ENCODE results near the gene DNASE2. TPM values are rescaled to one million over a fixed set of nuclear protein-coding genes. Genes with fewer than 3 reads are reported as not detected.

The DNASE2 gene
- total RNA-seq, 1 donor from 2014 or later = 23.6 TPM

DNA sequence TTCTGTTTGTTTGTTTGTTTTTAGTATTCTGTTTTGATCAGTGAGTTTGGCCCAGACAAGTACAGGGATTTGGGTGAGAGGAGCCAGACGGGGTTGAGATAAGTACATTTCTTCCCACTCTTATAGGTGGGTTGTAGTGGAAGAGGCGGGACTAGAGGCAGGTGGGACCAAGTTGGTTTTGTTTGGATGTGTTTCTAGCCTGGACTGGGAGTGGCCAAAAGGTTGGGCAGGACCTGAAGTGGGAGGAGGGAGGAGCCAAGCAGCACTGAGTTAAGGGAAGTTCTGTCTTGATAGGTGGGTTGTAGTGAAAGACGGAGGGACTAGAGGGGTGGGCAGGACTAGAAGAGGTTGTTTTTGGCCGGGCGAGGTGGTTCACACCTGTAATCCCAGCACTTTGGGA is 9.0 kb downstream of the DNASE2 start:
- Histone ChIP-seq H3K36me3 (peaks cover 0 to 15% of the 10 kb centered on the region in 2 donors), H3K4me1 (peaks cover 7% of the 10 kb centered on the region), H3K9me3 (no peaks in the 10 kb centered on the region), H3K27me3 (no peaks in the 10 kb centered on the region), H3K4me3 (no peak overlapping the region), H3K27ac (no peak overlapping the region)
- TF ChIP-seq POLR2AphosphoS5 (IDR thresholded peaks at IDR 0.05; ENCODE audit: insufficient read depth in 1 of 2, low read depth in 1 of 2) = no peak
- TF ChIP-seq, protein P1, sequence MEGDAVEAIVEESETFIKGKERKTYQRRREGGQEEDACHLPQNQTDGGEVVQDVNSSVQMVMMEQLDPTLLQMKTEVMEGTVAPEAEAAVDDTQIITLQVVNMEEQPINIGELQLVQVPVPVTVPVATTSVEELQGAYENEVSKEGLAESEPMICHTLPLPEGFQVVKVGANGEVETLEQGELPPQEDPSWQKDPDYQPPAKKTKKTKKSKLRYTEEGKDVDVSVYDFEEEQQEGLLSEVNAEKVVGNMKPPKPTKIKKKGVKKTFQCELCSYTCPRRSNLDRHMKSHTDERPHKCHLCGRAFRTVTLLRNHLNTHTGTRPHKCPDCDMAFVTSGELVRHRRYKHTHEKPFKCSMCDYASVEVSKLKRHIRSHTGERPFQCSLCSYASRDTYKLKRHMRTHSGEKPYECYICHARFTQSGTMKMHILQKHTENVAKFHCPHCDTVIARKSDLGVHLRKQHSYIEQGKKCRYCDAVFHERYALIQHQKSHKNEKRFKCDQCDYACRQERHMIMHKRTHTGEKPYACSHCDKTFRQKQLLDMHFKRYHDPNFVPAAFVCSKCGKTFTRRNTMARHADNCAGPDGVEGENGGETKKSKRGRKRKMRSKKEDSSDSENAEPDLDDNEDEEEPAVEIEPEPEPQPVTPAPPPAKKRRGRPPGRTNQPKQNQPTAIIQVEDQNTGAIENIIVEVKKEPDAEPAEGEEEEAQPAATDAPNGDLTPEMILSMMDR (IDR thresholded peaks at IDR 0.05) = no peak
- no peak for TF ChIP-seq POLR2A (IDR thresholded peaks at IDR 0.05)
- intact Hi-C loops (cut with DNase I) = no loop called here
- DNase-seq (ENCODE audit: extremely low spot score in 2 of 2) = no peak

DNA sequence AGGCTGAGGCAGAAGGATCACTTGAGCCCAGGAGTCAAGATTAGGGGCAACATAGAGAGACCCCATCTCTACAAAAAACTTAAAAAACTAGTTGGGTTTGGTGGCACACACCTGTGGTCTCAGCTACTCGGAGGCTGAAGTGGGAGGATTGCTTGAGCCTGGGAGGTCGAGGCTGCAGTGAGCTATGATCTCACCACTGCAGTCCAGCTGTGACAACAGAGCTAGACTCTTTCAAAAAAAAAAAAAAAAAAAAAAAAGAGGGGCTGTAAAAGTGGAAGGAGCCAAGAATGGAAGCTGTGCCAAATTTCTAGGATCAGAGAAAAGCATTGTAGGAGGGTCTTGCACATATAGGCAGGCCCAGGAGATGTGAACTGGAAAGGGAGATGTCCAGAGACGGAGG is 9.6 kb downstream of the DNASE2 start:
- H3K4me1 ChIP-seq = peaks cover 11% of the 10 kb centered on the region
- peaks cover 0 to 9% of the 10 kb centered on the region in 2 donors for H3K36me3 ChIP-seq
- no peak for DNase-seq (ENCODE audit: extremely low spot score in 2 of 2)
- H3K9me3 ChIP-seq = no peaks in the 10 kb centered on the region
- H3K4me3 ChIP-seq = no peak overlapping the region
- H3K27ac ChIP-seq = no peak overlapping the region
- H3K27me3 ChIP-seq = no peaks in the 10 kb centered on the region
- TF ChIP-seq POLR2AphosphoS5 (IDR thresholded peaks at IDR 0.05; ENCODE audit: insufficient read depth in 1 of 2, low read depth in 1 of 2) (no peak), POLR2A (IDR thresholded peaks at IDR 0.05) (no peak)
- TF ChIP-seq, protein P1 (IDR thresholded peaks at IDR 0.05) = no peak
- intact Hi-C loops (cut with DNase I) = no loop called here

DNA sequence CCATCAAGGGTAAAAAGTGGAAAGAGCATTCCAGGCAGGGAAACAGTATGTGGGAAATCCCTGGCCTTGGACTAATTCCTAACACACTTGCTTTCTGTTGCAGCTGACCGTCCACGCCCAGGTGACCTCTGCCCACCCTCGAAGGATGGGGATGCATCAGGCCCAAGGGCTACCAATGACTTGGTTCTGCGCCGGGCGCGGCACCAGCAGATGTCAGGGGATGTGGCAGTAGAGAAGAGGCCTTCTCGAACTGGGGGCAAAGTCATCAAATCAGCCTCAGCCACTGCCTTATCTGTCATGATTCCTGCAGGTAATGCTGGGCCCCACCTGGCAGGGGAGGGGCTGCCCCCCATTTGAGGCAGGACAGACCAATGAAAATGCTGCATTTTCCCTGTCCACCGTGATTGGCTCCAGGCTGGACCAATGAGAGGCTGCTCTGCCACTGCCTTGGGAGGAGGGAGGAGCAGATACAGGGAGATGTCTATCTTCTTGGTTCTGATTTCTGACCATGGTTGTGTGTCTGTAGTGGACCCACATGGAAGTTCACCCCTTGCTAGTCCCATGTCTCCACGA is 12.6 kb downstream of the DNASE2 start:
- Histone ChIP-seq H3K27ac (no peak overlapping the region), H3K4me3 (no peak overlapping the region), H3K4me1 (peaks cover 11% of the 10 kb centered on the region), H3K27me3 (no peaks in the 10 kb centered on the region), H3K9me3 (no peaks in the 10 kb centered on the region), H3K36me3 (no peaks in the 10 kb centered on the region)
- TF ChIP-seq, protein P1 (IDR thresholded peaks at IDR 0.05) = no peak
- no peak for TF ChIP-seq POLR2AphosphoS5 (IDR thresholded peaks at IDR 0.05; ENCODE audit: insufficient read depth in 1 of 2, low read depth in 1 of 2)
- no peak for TF ChIP-seq POLR2A (IDR thresholded peaks at IDR 0.05)
- intact Hi-C loops (cut with DNase I) = no loop called here
- no peak for DNase-seq (ENCODE audit: extremely low spot score in 2 of 2)

DNA sequence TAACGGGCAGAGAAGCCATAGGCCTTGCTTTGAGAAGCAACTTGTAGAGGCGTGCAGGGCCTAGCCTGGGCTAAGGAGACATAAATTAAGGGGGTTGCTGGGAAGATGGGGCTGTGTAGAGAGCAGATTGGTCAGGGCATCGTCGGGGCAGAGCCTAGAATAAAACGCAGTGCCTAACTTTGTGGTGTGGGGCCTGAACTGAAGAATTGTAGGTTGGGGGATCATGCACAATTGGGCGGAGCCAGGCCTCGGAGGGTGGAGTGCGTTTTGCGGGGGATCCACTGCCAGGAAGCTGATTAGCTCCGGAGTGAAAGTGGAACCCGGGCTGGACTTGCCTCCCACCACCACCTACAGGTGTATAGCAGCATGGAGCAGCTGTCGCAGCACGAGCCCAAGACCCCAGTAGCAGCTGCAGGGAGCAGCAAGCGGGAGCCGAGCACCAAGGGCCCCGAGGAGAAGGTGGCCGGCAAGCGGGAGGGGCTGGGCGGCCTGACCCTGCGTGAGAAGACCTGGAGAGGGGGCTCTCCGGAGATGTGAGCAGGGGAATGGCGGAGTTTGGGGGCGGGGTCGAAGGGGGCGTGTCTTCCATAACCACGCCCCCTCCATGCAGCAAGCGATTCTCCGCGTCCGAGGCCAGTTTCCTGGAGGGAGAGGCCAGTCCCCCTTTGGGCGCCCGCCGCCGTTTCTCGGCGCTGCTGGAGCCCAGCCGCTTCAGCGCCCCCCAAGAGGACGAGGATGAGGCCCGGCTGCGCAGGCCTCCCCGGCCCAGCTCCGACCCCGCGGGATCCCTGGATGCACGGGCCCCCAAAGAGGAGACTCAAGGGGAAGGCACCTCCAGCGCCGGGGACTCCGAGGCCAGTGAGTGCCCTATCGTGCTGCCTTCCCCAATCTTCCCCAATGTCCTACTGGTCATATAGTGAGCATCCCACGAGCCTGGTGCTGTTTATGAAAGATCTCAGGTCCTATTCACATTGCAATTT is 13.8 kb downstream of the DNASE2 start:
- Histone ChIP-seq H3K9me3 (no peaks in the 10 kb centered on the region), H3K27me3 (no peaks in the 10 kb centered on the region), H3K4me3 (peak overlapping the region; percentile 31 to 38), H3K4me1 (peaks cover 11% of the 10 kb centered on the region), H3K27ac (no peak overlapping the region), H3K36me3 (no peaks in the 10 kb centered on the region)
- DNase-seq (ENCODE audit: extremely low spot score in 2 of 2) = no peak
- intact Hi-C loops (cut with DNase I) = no loop called here
- TF ChIP-seq POLR2AphosphoS5 (IDR thresholded peaks at IDR 0.05; ENCODE audit: insufficient read depth in 1 of 2, low read depth in 1 of 2) = no peak
- no peak for TF ChIP-seq POLR2A (IDR thresholded peaks at IDR 0.05)
- TF ChIP-seq, protein P1 (IDR thresholded peaks at IDR 0.05) = no peak

All from vagina (tissue), 2 donors.